ENCODE data around the gene AGBL4.

DNA sequence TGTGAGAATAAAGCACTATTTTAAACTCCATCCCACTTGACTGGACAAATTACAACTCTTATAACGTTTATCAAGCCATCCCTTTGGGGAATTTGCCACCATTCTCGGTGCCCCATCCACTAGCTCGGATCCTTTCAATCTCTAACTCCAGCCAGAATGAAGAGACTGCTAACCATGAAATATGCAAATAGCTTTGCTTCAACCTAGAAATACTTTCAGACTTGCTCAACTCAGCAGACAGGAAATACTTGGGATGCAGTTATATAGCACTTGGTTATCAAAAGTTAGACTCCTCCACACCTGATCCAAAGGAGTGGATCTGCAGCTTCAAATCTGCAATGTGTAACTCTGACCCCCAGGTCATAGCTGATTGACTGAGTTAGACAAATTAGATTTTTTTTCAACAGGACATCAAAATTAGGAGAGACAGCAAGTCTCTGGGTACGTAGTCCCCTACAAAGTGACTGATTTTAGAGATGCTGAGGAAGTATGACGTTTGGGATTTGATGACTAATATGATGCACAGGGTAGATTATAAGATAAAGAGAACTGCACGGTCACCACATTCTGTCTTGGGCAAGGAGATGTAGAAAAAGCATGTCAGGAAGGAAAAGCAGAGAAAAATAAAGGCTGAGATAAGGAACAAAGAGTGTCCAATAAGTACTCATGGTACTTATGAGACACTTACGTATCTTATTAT lies 496.0 kb downstream of the AGBL4 start:
- TF ChIP-seq, protein P1, sequence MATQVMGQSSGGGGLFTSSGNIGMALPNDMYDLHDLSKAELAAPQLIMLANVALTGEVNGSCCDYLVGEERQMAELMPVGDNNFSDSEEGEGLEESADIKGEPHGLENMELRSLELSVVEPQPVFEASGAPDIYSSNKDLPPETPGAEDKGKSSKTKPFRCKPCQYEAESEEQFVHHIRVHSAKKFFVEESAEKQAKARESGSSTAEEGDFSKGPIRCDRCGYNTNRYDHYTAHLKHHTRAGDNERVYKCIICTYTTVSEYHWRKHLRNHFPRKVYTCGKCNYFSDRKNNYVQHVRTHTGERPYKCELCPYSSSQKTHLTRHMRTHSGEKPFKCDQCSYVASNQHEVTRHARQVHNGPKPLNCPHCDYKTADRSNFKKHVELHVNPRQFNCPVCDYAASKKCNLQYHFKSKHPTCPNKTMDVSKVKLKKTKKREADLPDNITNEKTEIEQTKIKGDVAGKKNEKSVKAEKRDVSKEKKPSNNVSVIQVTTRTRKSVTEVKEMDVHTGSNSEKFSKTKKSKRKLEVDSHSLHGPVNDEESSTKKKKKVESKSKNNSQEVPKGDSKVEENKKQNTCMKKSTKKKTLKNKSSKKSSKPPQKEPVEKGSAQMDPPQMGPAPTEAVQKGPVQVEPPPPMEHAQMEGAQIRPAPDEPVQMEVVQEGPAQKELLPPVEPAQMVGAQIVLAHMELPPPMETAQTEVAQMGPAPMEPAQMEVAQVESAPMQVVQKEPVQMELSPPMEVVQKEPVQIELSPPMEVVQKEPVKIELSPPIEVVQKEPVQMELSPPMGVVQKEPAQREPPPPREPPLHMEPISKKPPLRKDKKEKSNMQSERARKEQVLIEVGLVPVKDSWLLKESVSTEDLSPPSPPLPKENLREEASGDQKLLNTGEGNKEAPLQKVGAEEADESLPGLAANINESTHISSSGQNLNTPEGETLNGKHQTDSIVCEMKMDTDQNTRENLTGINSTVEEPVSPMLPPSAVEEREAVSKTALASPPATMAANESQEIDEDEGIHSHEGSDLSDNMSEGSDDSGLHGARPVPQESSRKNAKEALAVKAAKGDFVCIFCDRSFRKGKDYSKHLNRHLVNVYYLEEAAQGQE (tag by site-specific recombination; IDR thresholded peaks at IDR 0.05) = no peak
- TF ChIP-seq, protein P2, sequence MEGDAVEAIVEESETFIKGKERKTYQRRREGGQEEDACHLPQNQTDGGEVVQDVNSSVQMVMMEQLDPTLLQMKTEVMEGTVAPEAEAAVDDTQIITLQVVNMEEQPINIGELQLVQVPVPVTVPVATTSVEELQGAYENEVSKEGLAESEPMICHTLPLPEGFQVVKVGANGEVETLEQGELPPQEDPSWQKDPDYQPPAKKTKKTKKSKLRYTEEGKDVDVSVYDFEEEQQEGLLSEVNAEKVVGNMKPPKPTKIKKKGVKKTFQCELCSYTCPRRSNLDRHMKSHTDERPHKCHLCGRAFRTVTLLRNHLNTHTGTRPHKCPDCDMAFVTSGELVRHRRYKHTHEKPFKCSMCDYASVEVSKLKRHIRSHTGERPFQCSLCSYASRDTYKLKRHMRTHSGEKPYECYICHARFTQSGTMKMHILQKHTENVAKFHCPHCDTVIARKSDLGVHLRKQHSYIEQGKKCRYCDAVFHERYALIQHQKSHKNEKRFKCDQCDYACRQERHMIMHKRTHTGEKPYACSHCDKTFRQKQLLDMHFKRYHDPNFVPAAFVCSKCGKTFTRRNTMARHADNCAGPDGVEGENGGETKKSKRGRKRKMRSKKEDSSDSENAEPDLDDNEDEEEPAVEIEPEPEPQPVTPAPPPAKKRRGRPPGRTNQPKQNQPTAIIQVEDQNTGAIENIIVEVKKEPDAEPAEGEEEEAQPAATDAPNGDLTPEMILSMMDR (tag by site-specific recombination; IDR thresholded peaks at IDR 0.05) = no peak
- no peak for TF ChIP-seq ZNF521 (tag by site-specific recombination; IDR thresholded peaks at IDR 0.05)

Measured in HEK293 (cell line).